Rectal smooth muscle tissue (tissue), 1 donor: ENCODE results near the gene MED31.
"Not testable (repeated sequence)": the region's sequence is repeated elsewhere in the genome, so short reads cannot be mapped to it uniquely, and the experiment has no call there.

Experiments used
- H3K27ac ChIP-seq: one replicate; pipeline ENCODE4 v1.7.0; 2013; ENCODE audit warnings: low read depth, low read length, inconsistent platforms
- H3K27me3 ChIP-seq: one replicate; pipeline ENCODE4 v1.7.0; 2013; ENCODE audit warnings: low read length; ENCODE audit not compliant: control insufficient read depth, insufficient read depth
- H3K36me3 ChIP-seq: one replicate; pipeline ENCODE4 v1.7.0; 2013; ENCODE audit warnings: low read length; ENCODE audit not compliant: control insufficient read depth, insufficient read depth
- H3K4me1 ChIP-seq: one replicate; pipeline ENCODE4 v1.7.0; 2013; ENCODE audit warnings: low read length; ENCODE audit not compliant: control insufficient read depth, insufficient read depth
- H3K4me3 ChIP-seq: one replicate; pipeline ENCODE4 v1.7.0; 2013; ENCODE audit warnings: low read length
- H3K9ac ChIP-seq: one replicate; pipeline ENCODE4 v1.7.0; 2013; ENCODE audit warnings: low read length

The MED31 gene

GRCh38 chr17:6660805-6661463, 9.5 kb upstream of the MED31 start:
- Histone ChIP-seq H3K36me3 (no peaks in the 10 kb centered on the region), H3K4me3 (no peak overlapping the region), H3K4me1 (no peaks in the 10 kb centered on the region), H3K9ac (no peak overlapping the region), H3K27ac (no peak overlapping the region), H3K27me3 (peaks cover 2% of the 10 kb centered on the region)

- Histone ChIP-seq H3K36me3 (no peaks in the 10 kb centered on the region), H3K4me1 (no peaks in the 10 kb centered on the region), H3K27ac (no peak overlapping the region), H3K4me3 (no peak overlapping the region), H3K9ac (no peak overlapping the region), H3K27me3 (peaks cover 2% of the 10 kb centered on the region)
Observed at GRCh38 chr17:6660101-6660500, 8.7 kb upstream of the MED31 start.

GRCh38 chr17:6658411-6658810, 7.0 kb upstream of the MED31 start:
- not testable (repeated sequence) for H3K27me3 ChIP-seq, H3K4me3 ChIP-seq, H3K27ac ChIP-seq, H3K4me1 ChIP-seq, H3K9ac ChIP-seq, H3K36me3 ChIP-seq

GRCh38 chr17:6657633-6658287, 6.4 kb upstream of the MED31 start:
- Histone ChIP-seq H3K9ac (no peak overlapping the region), H3K4me3 (peak overlapping the region; percentile 21), H3K27me3 (peaks cover 2% of the 10 kb centered on the region), H3K4me1 (no peaks in the 10 kb centered on the region), H3K36me3 (no peaks in the 10 kb centered on the region), H3K27ac (no peak overlapping the region)

- not testable (repeated sequence) for H3K9ac ChIP-seq, H3K27me3 ChIP-seq, H3K36me3 ChIP-seq, H3K4me1 ChIP-seq, H3K4me3 ChIP-seq, H3K27ac ChIP-seq
Observed at GRCh38 chr17:6656797-6657632, 5.6 kb upstream of the MED31 start.

- H3K4me1 ChIP-seq, H3K9ac ChIP-seq, H3K36me3 ChIP-seq, H3K4me3 ChIP-seq, H3K27ac ChIP-seq, H3K27me3 ChIP-seq: not testable (repeated sequence)
Observed at GRCh38 chr17:6655732-6656361, 4.4 kb upstream of the MED31 start.

- H3K36me3 ChIP-seq, result no peaks in the 10 kb centered on the region
- peaks cover 5% of the 10 kb centered on the region for H3K27me3 ChIP-seq
- H3K4me3 ChIP-seq, result no peak overlapping the region
- H3K27ac ChIP-seq, result no peak overlapping the region
- no peak overlapping the region for H3K9ac ChIP-seq
- H3K4me1 ChIP-seq, result peaks cover 13% of the 10 kb centered on the region
Observed at GRCh38 chr17:6654841-6655731, 3.7 kb upstream of the MED31 start.

- Histone ChIP-seq H3K27ac (peak overlapping the region; percentile 89), H3K4me3 (peak overlapping the region; percentile 90), H3K4me1 (peaks cover 13% of the 10 kb centered on the region), H3K9ac (peak overlapping the region; percentile 35), H3K27me3 (peaks cover 3% of the 10 kb centered on the region), H3K36me3 (no peaks in the 10 kb centered on the region)
Observed at GRCh38 chr17:6651919-6652452, 581 bp upstream of the MED31 start.

- Histone ChIP-seq H3K36me3 (peaks cover 13% of the 10 kb centered on the region), H3K27ac (no peak overlapping the region), H3K4me3 (no peak overlapping the region), H3K9ac (no peak overlapping the region), H3K4me1 (peaks cover 13% of the 10 kb centered on the region), H3K27me3 (peaks cover 3% of the 10 kb centered on the region)
Observed at GRCh38 chr17:6648181-6648580, 3.2 kb downstream of the MED31 start.

GRCh38 chr17:6643451-6644125, 7.8 kb downstream of the MED31 start:
- Histone ChIP-seq H3K27ac (no peak overlapping the region), H3K9ac (no peak overlapping the region), H3K4me1 (peaks cover 14% of the 10 kb centered on the region), H3K4me3 (no peak overlapping the region), H3K27me3 (no peaks in the 10 kb centered on the region), H3K36me3 (peaks cover 14% of the 10 kb centered on the region)

- Histone ChIP-seq H3K27me3 (no peaks in the 10 kb centered on the region), H3K27ac (no peak overlapping the region), H3K9ac (no peak overlapping the region), H3K36me3 (peaks cover 14% of the 10 kb centered on the region), H3K4me1 (peaks cover 14% of the 10 kb centered on the region), H3K4me3 (no peak overlapping the region)
Observed at GRCh38 chr17:6642592-6642991, 8.8 kb downstream of the MED31 start.
